PC-3 (cell line): Measurements from ENCODE around the gene OSBPL1A.

Experiments
- EZH2 ChIP-seq: fragments of 300-600 bp; sonication (generic); IDR thresholded peaks from one replicate; pipeline ENCODE4 v1.6.1; 2017; ENCODE audit warnings: antibody characterized with exemption, mild to moderate bottlenecking, low read length; ENCODE audit not compliant: unreplicated experiment
- EZH2phosphoT487 ChIP-seq: fragments of 300-600 bp; sonication (generic); IDR thresholded peaks from 2 replicates; pipeline ENCODE4 v1.6.1; 2018; ENCODE audit warnings: mild to moderate bottlenecking, antibody characterized with exemption, low read length, borderline replicate concordance
- TF ChIP-seq, protein P1 (sequence below): fragments of 300-600 bp; sonication (generic); conservative IDR thresholded peaks from 2 replicates; pipeline ENCODE4 v1.5.1; 2017; ENCODE audit warnings: antibody characterized with exemption, low read depth, mild to moderate bottlenecking, low read length

DNA sequence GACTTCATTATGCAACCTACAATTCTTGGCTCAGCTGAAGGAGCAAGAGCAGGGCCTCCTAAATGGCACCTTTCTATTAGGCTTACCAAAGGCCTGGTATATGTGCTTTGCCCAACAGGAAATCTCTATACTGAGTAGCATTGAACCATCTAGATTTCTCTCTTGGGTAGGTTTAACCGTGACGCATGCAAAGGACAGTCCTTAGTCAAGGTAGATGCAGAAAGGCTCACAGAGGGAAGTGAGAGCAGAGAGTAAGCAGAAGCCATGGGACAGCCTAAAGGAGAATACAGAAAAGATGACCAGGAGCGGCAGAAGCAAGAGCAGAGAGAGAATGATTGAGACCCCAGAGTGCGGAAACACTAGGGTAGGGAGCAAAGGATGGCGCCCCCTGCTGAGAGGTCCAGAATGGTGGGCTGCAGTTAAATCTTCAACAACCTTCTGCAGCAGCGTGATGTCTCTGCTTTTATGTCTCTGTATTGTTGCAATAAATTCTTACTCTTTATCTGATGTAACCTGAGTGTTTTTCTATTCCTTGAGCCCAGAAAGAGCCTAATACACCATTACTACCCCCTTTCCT, 4.7 kb upstream of the OSBPL1A start:
- TF ChIP-seq, protein P1, sequence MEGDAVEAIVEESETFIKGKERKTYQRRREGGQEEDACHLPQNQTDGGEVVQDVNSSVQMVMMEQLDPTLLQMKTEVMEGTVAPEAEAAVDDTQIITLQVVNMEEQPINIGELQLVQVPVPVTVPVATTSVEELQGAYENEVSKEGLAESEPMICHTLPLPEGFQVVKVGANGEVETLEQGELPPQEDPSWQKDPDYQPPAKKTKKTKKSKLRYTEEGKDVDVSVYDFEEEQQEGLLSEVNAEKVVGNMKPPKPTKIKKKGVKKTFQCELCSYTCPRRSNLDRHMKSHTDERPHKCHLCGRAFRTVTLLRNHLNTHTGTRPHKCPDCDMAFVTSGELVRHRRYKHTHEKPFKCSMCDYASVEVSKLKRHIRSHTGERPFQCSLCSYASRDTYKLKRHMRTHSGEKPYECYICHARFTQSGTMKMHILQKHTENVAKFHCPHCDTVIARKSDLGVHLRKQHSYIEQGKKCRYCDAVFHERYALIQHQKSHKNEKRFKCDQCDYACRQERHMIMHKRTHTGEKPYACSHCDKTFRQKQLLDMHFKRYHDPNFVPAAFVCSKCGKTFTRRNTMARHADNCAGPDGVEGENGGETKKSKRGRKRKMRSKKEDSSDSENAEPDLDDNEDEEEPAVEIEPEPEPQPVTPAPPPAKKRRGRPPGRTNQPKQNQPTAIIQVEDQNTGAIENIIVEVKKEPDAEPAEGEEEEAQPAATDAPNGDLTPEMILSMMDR, result peak; percentile 46; the same call in 1 of the 2 replicates
- TF ChIP-seq EZH2phosphoT487 (no peak), EZH2 (no peak)
